GM12872 (cell line): ENCODE results near the gene KCNMB1.

Experiments used
- CTCF ChIP-seq: IDR thresholded peaks from 3 replicates; pipeline ENCODE4 v1.5.1; 2011; ENCODE audit warnings: low read depth, mild to moderate bottlenecking, low read length, moderate library complexity; ENCODE audit not compliant: insufficient read depth

KCNMB1 gene

GRCh38 chr5:170375283-170375682 lies 13.9 kb downstream of the KCNMB1 start:
- no peak for TF ChIP-seq CTCF

DNA sequence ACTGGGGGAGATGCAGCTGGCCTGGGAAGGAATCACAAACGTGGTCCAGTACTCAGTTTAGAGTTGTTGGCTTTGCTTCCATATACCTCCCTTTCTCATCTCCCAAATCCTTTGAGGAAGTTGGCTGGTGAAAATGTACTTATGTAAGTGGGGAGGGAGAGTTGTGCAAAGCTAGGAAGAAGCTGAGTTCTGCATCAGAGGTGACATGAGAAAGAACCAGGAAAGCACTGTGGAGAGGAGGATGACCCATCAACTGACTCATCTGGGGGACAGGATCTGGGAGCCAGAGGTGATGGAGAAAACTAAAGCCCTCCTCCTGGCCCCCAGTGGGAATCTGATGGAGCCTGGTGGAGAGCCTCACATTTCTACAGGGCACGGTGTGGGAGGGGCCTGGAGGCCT lies 16.2 kb downstream of the KCNMB1 start:
- TF ChIP-seq CTCF = no peak

DNA sequence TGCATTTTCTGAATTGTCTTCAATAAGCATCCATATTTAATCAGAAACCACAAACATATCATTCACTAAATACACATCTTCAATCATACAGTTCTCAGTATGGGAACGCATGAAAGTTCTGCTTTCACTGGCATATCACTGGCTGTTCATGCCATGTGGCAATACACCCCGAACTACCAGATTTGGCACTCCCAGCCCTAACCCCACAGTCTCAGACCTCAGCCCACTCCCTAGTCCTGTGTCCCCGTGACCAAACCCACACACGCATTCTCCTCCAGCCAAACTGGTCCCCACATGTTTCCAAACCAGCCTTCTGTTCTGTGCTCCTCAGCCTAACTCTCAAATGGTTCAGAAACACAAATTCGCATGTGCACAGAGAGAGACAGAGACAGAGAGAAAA lies 20.6 kb downstream of the KCNMB1 start:
- TF ChIP-seq CTCF = no peak

DNA sequence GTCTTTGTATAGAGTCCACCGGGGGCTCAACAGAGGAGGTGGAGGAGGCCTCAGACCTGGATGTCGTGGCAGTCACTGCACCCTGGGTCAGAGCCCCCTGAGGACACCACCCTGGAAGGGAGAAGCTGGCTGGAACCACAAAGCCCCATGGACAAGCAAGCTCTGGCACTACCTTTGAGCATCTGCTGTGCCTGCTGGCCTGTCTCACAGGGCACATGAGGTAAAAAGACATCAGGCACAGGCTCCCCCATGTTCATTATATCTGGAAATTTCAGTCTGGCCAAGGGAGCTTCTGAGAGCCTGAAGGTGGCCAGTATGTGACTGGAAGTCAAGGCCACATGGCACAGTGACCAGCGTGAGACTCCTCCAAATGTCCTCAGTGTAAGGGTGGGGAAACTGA lies 22.9 kb downstream of the KCNMB1 start:
- no peak for TF ChIP-seq CTCF

DNA sequence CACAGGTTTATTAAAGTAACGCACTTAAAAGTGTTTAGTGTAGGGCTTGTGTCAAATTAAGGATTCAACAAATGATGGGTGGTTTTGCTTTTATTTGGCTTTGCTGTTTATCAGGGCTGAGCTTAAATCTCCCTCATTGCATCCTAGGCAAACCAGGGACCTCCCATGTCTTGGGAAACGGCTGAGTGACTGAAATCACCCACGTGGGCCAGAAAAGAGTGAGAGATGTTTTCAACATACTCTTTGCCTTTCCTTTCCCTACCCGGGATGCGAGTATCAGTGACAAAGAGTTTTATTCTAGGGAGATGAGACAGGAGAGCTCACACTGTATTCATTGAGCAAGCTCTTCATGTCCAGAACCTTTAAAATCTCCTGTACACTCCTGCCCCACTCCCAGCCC lies 23.3 kb downstream of the KCNMB1 start:
- TF ChIP-seq CTCF = no peak

DNA sequence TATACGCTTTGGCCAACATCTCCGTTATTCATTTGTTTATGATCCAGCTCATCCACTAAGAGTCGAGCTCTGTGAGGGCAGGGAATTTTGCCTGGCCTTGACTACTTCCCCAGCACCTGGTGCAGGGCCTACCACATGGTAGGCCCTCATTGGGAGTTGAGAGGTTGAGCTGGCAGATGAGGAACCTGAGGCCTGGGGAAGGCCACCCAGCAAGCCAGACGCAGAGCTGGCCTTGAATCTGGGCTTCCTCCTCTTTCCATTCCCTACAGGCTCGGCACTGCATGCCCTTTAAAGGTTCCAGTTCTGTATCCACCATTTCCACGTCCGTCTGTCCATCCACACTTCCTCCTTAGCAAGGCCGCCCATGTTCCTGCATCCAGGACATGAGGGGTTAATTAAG lies 24.2 kb downstream of the KCNMB1 start:
- no peak for TF ChIP-seq CTCF

GRCh38 chr5:170363671-170364070 lies 25.5 kb downstream of the KCNMB1 start:
- TF ChIP-seq CTCF = no peak

- no peak for TF ChIP-seq CTCF
Observed at GRCh38 chr5:170362656-170363055, 26.5 kb downstream of the KCNMB1 start.
